Activated T-cell treated with anti-CD3 and anti-CD28 coated beads, Interleukin-2, amount 50 U/mL, for 4 hours (primary cell): ENCODE results near the gene ARV1. TPM values are rescaled to one million over a fixed set of nuclear protein-coding genes. Genes with fewer than 3 reads are reported as not detected.
"Not testable (repeated sequence)": the region's sequence is repeated elsewhere in the genome, so short reads cannot be mapped to it uniquely, and the experiment has no call there.

Experiments used
- ATAC-seq, 2 donors: fragments of 200-7000 bp; cut with Tn5 transposase; one replicate each; pipeline ENCODE4 v1.10.0; 2021
- DNase-seq: peaks from one replicate; pipeline ENCODE4 v3.0.0-alpha.2; 2020
- H3K27me3 Mint-ChIP-seq: one replicate; pipeline ENCODE4 v1.8.0; 2021; ENCODE audit warnings: low read depth, mixed read lengths
- H3K36me3 Mint-ChIP-seq: one replicate; pipeline ENCODE4 v1.8.0; 2022; ENCODE audit warnings: mixed read lengths; ENCODE audit not compliant: insufficient read depth
- H3K4me1 Mint-ChIP-seq: one replicate; pipeline ENCODE4 v1.8.0; 2021; ENCODE audit warnings: low read depth, mixed read lengths
- H3K4me3 Mint-ChIP-seq: one replicate; pipeline ENCODE4 v1.8.0; 2021; ENCODE audit warnings: mild to moderate bottlenecking, moderate library complexity, mixed read lengths
- H3K9me3 Mint-ChIP-seq: one replicate; pipeline ENCODE4 v1.8.0; 2021; ENCODE audit warnings: mixed read lengths
- total RNA-seq, 3 donors: library from RNA; stranded (reverse); gene quantifications; one replicate each; pipeline ENCODE4 v1.2.1, GENCODE V29; 2021

Gene ARV1
- total RNA-seq, 3 donors from 2014 or later, result 15.9 to 19.3 (median 16.5) TPM

- not testable (repeated sequence) for DNase-seq, H3K27me3 Mint-ChIP-seq, H3K9me3 Mint-ChIP-seq, H3K4me1 Mint-ChIP-seq, H3K36me3 Mint-ChIP-seq, H3K4me3 Mint-ChIP-seq, ATAC-seq
Observed at GRCh38 chr1:230984622-230985515, 6.0 kb downstream of the ARV1 start.

- Mint-ChIP-seq H3K4me1 (no peaks in the 10 kb centered on the region), H3K4me3 (no peak overlapping the region), H3K36me3 (peaks cover 11% of the 10 kb centered on the region), H3K9me3 (no peaks in the 10 kb centered on the region), H3K27me3 (no peaks in the 10 kb centered on the region)
- DNase-seq (no peak), ATAC-seq (no peak)
Observed at GRCh38 chr1:230985711-230986110, 6.8 kb downstream of the ARV1 start.

GRCh38 chr1:230986976-230987375, 8.1 kb downstream of the ARV1 start:
- no peak overlapping the region for H3K4me3 Mint-ChIP-seq
- H3K4me1 Mint-ChIP-seq, result no peaks in the 10 kb centered on the region
- H3K36me3 Mint-ChIP-seq, result peaks cover 18% of the 10 kb centered on the region
- DNase-seq (no peak), ATAC-seq (no peak)
- H3K27me3 Mint-ChIP-seq, result no peaks in the 10 kb centered on the region
- H3K9me3 Mint-ChIP-seq, result no peaks in the 10 kb centered on the region

- ATAC-seq (no peak), DNase-seq (no peak)
- Mint-ChIP-seq H3K27me3 (no peaks in the 10 kb centered on the region), H3K4me1 (no peaks in the 10 kb centered on the region), H3K4me3 (no peak overlapping the region), H3K36me3 (peaks cover 23% of the 10 kb centered on the region), H3K9me3 (no peaks in the 10 kb centered on the region)
Observed at GRCh38 chr1:230987448-230987847, 8.6 kb downstream of the ARV1 start.

GRCh38 chr1:230992100-230992774, 13.3 kb downstream of the ARV1 start:
- DNase-seq (no peak), ATAC-seq (no peak)
- H3K4me3 Mint-ChIP-seq, result no peak overlapping the region
- H3K9me3 Mint-ChIP-seq, result no peaks in the 10 kb centered on the region
- H3K36me3 Mint-ChIP-seq, result peaks cover 32% of the 10 kb centered on the region
- H3K27me3 Mint-ChIP-seq, result no peaks in the 10 kb centered on the region
- H3K4me1 Mint-ChIP-seq, result no peaks in the 10 kb centered on the region

- Mint-ChIP-seq H3K4me3 (no peak overlapping the region), H3K9me3 (no peaks in the 10 kb centered on the region), H3K4me1 (no peaks in the 10 kb centered on the region), H3K36me3 (peaks cover 27% of the 10 kb centered on the region), H3K27me3 (no peaks in the 10 kb centered on the region)
- ATAC-seq (no peak), DNase-seq (no peak)
Observed at GRCh38 chr1:230994860-230995259, 16.0 kb downstream of the ARV1 start.

- ATAC-seq (no peak), DNase-seq (no peak)
- no peaks in the 10 kb centered on the region for H3K4me1 Mint-ChIP-seq
Observed at GRCh38 chr1:231000201-231000600, 21.3 kb downstream of the ARV1 start.

GRCh38 chr1:231000639-231001038, 21.7 kb downstream of the ARV1 start:
- DNase-seq (no peak), ATAC-seq (no peak)
- H3K36me3 Mint-ChIP-seq, result peaks cover 16% of the 10 kb centered on the region
- H3K27me3 Mint-ChIP-seq, result no peaks in the 10 kb centered on the region
- H3K4me3 Mint-ChIP-seq, result no peak overlapping the region
- H3K4me1 Mint-ChIP-seq, result no peaks in the 10 kb centered on the region
- H3K9me3 Mint-ChIP-seq, result peaks cover 24% of the 10 kb centered on the region

More at GRCh38 chr1:231000201-231000600, 21.3 kb downstream of the ARV1 start:
- H3K27me3 Mint-ChIP-seq, result no peaks in the 10 kb centered on the region
- H3K4me3 Mint-ChIP-seq, result no peak overlapping the region
- H3K36me3 Mint-ChIP-seq, result peaks cover 19% of the 10 kb centered on the region
- H3K9me3 Mint-ChIP-seq, result peaks cover 20% of the 10 kb centered on the region

GRCh38 chr1:231001892-231002291, 23.0 kb downstream of the ARV1 start:
- H3K36me3 Mint-ChIP-seq, result peaks cover 12% of the 10 kb centered on the region
- DNase-seq (no peak), ATAC-seq (no peak)
- H3K4me1 Mint-ChIP-seq, result no peaks in the 10 kb centered on the region
- no peaks in the 10 kb centered on the region for H3K27me3 Mint-ChIP-seq
- H3K9me3 Mint-ChIP-seq, result peaks cover 37% of the 10 kb centered on the region
- H3K4me3 Mint-ChIP-seq, result no peak overlapping the region

- ATAC-seq, H3K4me3 Mint-ChIP-seq, DNase-seq, H3K27me3 Mint-ChIP-seq, H3K36me3 Mint-ChIP-seq, H3K4me1 Mint-ChIP-seq: not testable (repeated sequence)
- H3K9me3 Mint-ChIP-seq, result peaks cover 47% of the 10 kb centered on the region
Observed at GRCh38 chr1:231007535-231007934, 28.6 kb downstream of the ARV1 start.

GRCh38 chr1:231011360-231011759, 32.5 kb downstream of the ARV1 start:
- Mint-ChIP-seq H3K27me3 (no peaks in the 10 kb centered on the region), H3K4me1 (no peaks in the 10 kb centered on the region), H3K36me3 (no peaks in the 10 kb centered on the region), H3K9me3 (peaks cover 15% of the 10 kb centered on the region), H3K4me3 (no peak overlapping the region)
- DNase-seq, result no peak
- no peak for ATAC-seq

- H3K36me3 Mint-ChIP-seq, result no peaks in the 10 kb centered on the region
- no peaks in the 10 kb centered on the region for H3K4me1 Mint-ChIP-seq
- H3K9me3 Mint-ChIP-seq, result peaks cover 9% of the 10 kb centered on the region
- peak in 1 of 2 donors; percentile 30 for ATAC-seq
- no peak for DNase-seq
- no peaks in the 10 kb centered on the region for H3K27me3 Mint-ChIP-seq
- H3K4me3 Mint-ChIP-seq, result no peak overlapping the region
Observed at GRCh38 chr1:231011963-231012362, 33.1 kb downstream of the ARV1 start.

GRCh38 chr1:231013391-231014015, 34.6 kb downstream of the ARV1 start:
- H3K27me3 Mint-ChIP-seq, result no peaks in the 10 kb centered on the region
- no peak for ATAC-seq
- H3K36me3 Mint-ChIP-seq, result no peaks in the 10 kb centered on the region
- no peaks in the 10 kb centered on the region for H3K9me3 Mint-ChIP-seq
- DNase-seq, result no peak
- no peak overlapping the region for H3K4me3 Mint-ChIP-seq
- no peaks in the 10 kb centered on the region for H3K4me1 Mint-ChIP-seq

GRCh38 chr1:231016234-231016633, 37.3 kb downstream of the ARV1 start:
- DNase-seq, result no peak
- ATAC-seq, result no peak
- Mint-ChIP-seq H3K9me3 (no peaks in the 10 kb centered on the region), H3K27me3 (no peaks in the 10 kb centered on the region), H3K4me3 (no peak overlapping the region), H3K4me1 (peaks cover 8% of the 10 kb centered on the region), H3K36me3 (peaks cover 7% of the 10 kb centered on the region)
